Uterus (tissue), 4 donors: ENCODE results near the gene IFNA6. TPM values are rescaled to one million over a fixed set of nuclear protein-coding genes. Genes with fewer than 3 reads are reported as not detected.
"Not testable (repeated sequence)": the region's sequence is repeated elsewhere in the genome, so short reads cannot be mapped to it uniquely, and the experiment has no call there.

Source experiments
- DNase-seq, 2 donors: peaks; one replicate each; pipeline ENCODE4 v3.0.0-alpha.2; 2019 to 2020
- H3K27ac ChIP-seq, 2 donors: fragments of 200-600 bp; sonication (generic); 1 replicate in 1 of 2; 2 replicates in 1 of 2; pipeline ENCODE4 v1.5.1; 2016 to 2018
- H3K27me3 ChIP-seq, 2 donors: fragments of 200-600 bp; sonication (generic); one replicate each; pipeline ENCODE4 v1.5.1; 2018 to 2019; ENCODE audit warnings: control low read depth in 1 of 2
- H3K36me3 ChIP-seq, 2 donors: fragments of 200-600 bp; sonication (generic); one replicate each; pipeline ENCODE4 v1.5.1; 2019; ENCODE audit warnings: control low read depth in 1 of 2
- H3K4me1 ChIP-seq, 2 donors: fragments of 200-600 bp; sonication (generic); one replicate each; pipeline ENCODE4 v1.5.1; 2018 to 2019; ENCODE audit warnings: control low read depth in 1 of 2
- H3K4me3 ChIP-seq, 2 donors: fragments of 200-600 bp; sonication (generic); 1 replicate in 1 of 2; 2 replicates in 1 of 2; pipeline ENCODE4 v1.5.1; 2018 to 2019; ENCODE audit warnings: mild to moderate bottlenecking in 1 of 2
- H3K9me3 ChIP-seq, 2 donors: fragments of 200-600 bp; sonication (generic); one replicate each; pipeline ENCODE4 v1.5.1; 2019; ENCODE audit warnings: control low read depth in 1 of 2
- CTCF ChIP-seq, 4 experiments: fragments of 200-600 bp in 2 of 4; fragments of 450-650 bp in 2 of 4; sonication (generic) in 2 of 4; IDR thresholded peaks; one replicate each; pipeline ENCODE4 v1.5.1; 2016 to 2019; ENCODE audit warnings: antibody characterized with exemption in 4 of 4, mild to moderate bottlenecking in 2 of 4, moderate library complexity in 1 of 4
- POLR2A ChIP-seq, 2 donors: fragments of 450-650 bp; IDR thresholded peaks; one replicate each; pipeline ENCODE4 v1.6.1; 2016; ENCODE audit warnings: antibody characterized with exemption in 2 of 2, mild to moderate bottlenecking in 1 of 2, moderate library complexity in 1 of 2
- intact Hi-C: fragments of 100-400 bp; cut with DNase I; formaldehyde crosslinking; loops from one replicate; pipeline ENCODE4 v1.15.1; 2023; ENCODE audit warnings: low total_unique reads
- total RNA-seq, 4 donors: library from RNA; depleted of rRNA in 3 of 4; stranded (reverse); fragments of >200 nt in 3 of 4; gene quantifications; one replicate each; pipeline versions ENCODE4 v1.1.0 to v1.2.4, GENCODE V29; 2014 to 2023
- donor health status: DM: yes; HTN: yes; CAD: no.

The IFNA6 gene
- total RNA-seq, 4 donors from 2014 or later, result not detected

DNA sequence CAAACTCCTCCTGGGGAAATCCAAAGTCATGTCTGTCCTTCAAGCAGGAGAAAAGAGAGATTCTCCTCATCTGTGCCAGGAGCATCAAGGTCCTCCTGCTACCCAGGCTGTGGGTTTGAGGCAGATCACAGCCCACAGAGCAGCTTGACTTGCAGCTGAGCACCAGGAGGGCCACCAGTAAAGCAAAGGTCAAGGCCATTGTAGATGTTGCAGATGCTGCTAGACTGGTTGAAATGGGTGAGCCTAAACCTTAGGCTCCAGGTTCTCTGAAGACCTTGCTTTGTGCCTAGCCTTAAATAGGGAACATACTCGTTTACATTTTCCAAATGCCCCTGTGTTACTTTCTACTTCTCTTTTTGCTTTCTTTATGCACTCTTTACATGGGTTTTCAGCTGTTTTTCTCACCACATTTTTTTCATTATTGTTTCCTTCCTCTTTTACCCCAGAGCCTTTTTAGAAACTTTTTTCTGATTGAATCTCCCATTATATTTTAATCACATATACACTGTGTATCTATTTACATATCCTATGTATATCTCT, 34.5 kb upstream of the IFNA6 start, which contains the start of gene IFNA2:
TSS of gene IFNA2 (minus strand) at position 268 of the 540 bp plus-strand sequence. CDS start at position 199, 69 bp downstream.
- intact Hi-C loops, result no loop called here
- no peak for TF ChIP-seq POLR2A (IDR thresholded peaks at IDR 0.05)
- no peak for TF ChIP-seq CTCF (IDR thresholded peaks at IDR 0.05)
- peaks cover 0 to 4% of the 10 kb centered on the region in 2 donors for H3K27me3 ChIP-seq
- H3K4me3 ChIP-seq, result no peak within 1 kb of the TSS
- no peaks in the 10 kb centered on the region for H3K4me1 ChIP-seq
- no peaks in the 10 kb centered on the region for H3K9me3 ChIP-seq
- DNase-seq, result no peak
- no peaks in the 10 kb centered on the region for H3K36me3 ChIP-seq
- H3K27ac ChIP-seq, result no peak within 1 kb of the TSS

DNA sequence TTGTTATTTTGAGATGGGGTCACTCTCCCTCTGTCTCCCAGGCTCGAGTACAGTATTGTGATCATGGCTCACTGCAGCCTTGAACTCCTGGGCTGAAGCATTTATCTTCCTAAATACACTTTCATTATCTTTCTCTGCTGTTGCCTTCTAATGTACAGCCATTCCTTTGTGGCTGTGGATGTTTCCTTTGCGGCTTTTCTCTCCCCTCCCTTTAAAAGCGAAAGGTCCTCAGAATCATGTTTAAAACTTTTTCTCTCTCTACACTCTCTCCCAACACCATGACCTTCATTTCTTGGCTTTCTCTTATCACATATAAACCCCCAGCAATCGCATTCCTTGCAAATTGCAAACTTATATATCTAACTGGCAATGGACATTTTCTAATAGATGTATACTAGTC, 32.9 kb upstream of the IFNA6 start:
- Histone ChIP-seq H3K9me3 (no peaks in the 10 kb centered on the region), H3K4me1 (no peaks in the 10 kb centered on the region), H3K27me3 (peaks cover 0 to 4% of the 10 kb centered on the region in 2 donors), H3K4me3 (no peak overlapping the region), H3K27ac (no peak overlapping the region), H3K36me3 (no peaks in the 10 kb centered on the region)
- DNase-seq, result no peak
- intact Hi-C loops, result no loop called here
- no peak for TF ChIP-seq POLR2A (IDR thresholded peaks at IDR 0.05)
- no peak for TF ChIP-seq CTCF (IDR thresholded peaks at IDR 0.05)

GRCh38 chr9:21381448-21382339, 31.0 kb upstream of the IFNA6 start:
- Histone ChIP-seq H3K27me3 (peaks cover 0 to 4% of the 10 kb centered on the region in 2 donors), H3K4me1 (no peaks in the 10 kb centered on the region), H3K27ac (no peak overlapping the region), H3K36me3 (no peaks in the 10 kb centered on the region), H3K9me3 (no peaks in the 10 kb centered on the region), H3K4me3 (no peak overlapping the region)
- intact Hi-C loops, result no loop called here
- DNase-seq, result no peak
- TF ChIP-seq POLR2A (IDR thresholded peaks at IDR 0.05) (no peak), CTCF (IDR thresholded peaks at IDR 0.05) (no peak)

- H3K4me1 ChIP-seq, DNase-seq: not testable (repeated sequence)
These were observed 20.8 kb upstream of the IFNA6 start for GRCh38 chr9:21371467-21371866.

DNA sequence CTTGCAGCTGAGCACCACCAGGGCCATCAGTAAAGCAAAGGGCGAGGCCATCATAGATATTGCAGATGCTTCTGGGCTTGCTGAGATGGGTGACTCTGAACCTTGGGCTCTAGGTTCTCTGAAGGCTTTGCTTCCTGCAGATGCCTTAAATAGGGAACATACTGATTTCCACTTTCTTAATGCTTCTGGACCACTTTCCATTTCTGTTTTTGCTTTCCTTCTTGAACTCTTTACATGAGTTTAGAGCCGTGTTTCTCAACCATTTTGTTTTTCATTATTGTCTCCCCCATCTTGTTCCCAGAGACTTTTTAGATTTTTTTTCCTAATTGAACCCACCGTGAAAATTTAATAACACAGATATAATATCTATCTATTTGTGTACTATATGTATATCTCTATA, 17.3 kb upstream of the IFNA6 start, which contains the start of gene IFNA13:
TSS of gene IFNA13 (minus strand) at position 101 of the 400 bp plus-strand sequence. CDS start at position 54, 47 bp downstream.
- TF ChIP-seq CTCF (IDR thresholded peaks at IDR 0.05) (no peak), POLR2A (IDR thresholded peaks at IDR 0.05) (no peak)
- no peaks in the 10 kb centered on the region for H3K4me1 ChIP-seq
- no peaks in the 10 kb centered on the region for H3K9me3 ChIP-seq
- no peaks in the 10 kb centered on the region for H3K36me3 ChIP-seq
- DNase-seq, result no peak
- no peak within 1 kb of the TSS for H3K27ac ChIP-seq
- no peak within 1 kb of the TSS for H3K4me3 ChIP-seq
- no peaks in the 10 kb centered on the region for H3K27me3 ChIP-seq
- intact Hi-C loops, result no loop called here

More at GRCh38 chr9:21371467-21371866, 20.8 kb upstream of the IFNA6 start:
- intact Hi-C loops, H3K36me3 ChIP-seq, H3K27ac ChIP-seq, H3K4me3 ChIP-seq, H3K9me3 ChIP-seq, H3K27me3 ChIP-seq: not testable (repeated sequence)

DNA sequence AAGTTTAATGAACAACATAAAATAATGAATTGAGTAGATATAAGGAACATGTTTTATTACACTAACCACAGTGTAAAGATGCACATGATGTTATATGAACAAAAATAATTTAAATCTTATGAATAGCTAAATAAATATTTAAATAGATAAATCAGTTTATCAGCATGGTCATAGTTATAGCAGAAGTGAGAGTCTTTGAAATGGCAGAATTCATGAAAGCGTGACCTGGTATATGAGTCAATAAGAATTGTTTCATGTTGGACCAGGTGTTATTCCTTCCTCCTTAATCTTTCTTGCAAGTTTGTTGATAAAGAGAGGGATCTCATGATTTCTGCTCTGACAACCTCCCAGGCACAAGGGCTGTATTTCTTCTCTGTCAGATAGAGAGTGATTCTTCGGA, 16.5 kb upstream of the IFNA6 start:
- H3K27ac ChIP-seq, H3K9me3 ChIP-seq, H3K4me1 ChIP-seq, H3K27me3 ChIP-seq, H3K36me3 ChIP-seq, H3K4me3 ChIP-seq, DNase-seq, intact Hi-C loops: not testable (repeated sequence)
